Nephron progenitor cell (in vitro differentiated cells): ENCODE results near the gene RNU11.
"Not testable (repeated sequence)": the region's sequence is repeated elsewhere in the genome, so short reads cannot be mapped to it uniquely, and the experiment has no call there.

Experiments used
- DNase-seq: peaks from one replicate; pipeline ENCODE4 v3.0.0; 2021
- H3K27ac Mint-ChIP-seq: 2 replicates; pipeline ENCODE4 v1.8.0; 2021; ENCODE audit warnings: mild to moderate bottlenecking, moderate library complexity, mixed read lengths
- H3K27me3 Mint-ChIP-seq: 2 replicates; pipeline ENCODE4 v1.8.0; 2021; ENCODE audit warnings: mild to moderate bottlenecking, low read depth, mixed read lengths; ENCODE audit not compliant: poor library complexity
- H3K36me3 Mint-ChIP-seq: 2 replicates; pipeline ENCODE4 v1.8.0; 2021; ENCODE audit warnings: low read depth, mixed read lengths
- H3K4me1 Mint-ChIP-seq: 2 replicates; pipeline ENCODE4 v1.8.0; 2021; ENCODE audit warnings: mixed read lengths
- H3K4me3 Mint-ChIP-seq: 2 replicates; pipeline ENCODE4 v1.8.0; 2021; ENCODE audit warnings: mild to moderate bottlenecking, moderate library complexity, mixed read lengths
- H3K9me3 Mint-ChIP-seq: 2 replicates; pipeline ENCODE4 v1.8.0; 2021; ENCODE audit warnings: mild to moderate bottlenecking, moderate library complexity, mixed read lengths
- TF ChIP-seq, protein P1 (sequence below): fragments of 200-600 bp; sonication (generic); IDR thresholded peaks from 2 replicates; pipeline ENCODE4 v1.5.0; 2021; ENCODE audit warnings: antibody characterized with exemption

RNU11 gene

DNA sequence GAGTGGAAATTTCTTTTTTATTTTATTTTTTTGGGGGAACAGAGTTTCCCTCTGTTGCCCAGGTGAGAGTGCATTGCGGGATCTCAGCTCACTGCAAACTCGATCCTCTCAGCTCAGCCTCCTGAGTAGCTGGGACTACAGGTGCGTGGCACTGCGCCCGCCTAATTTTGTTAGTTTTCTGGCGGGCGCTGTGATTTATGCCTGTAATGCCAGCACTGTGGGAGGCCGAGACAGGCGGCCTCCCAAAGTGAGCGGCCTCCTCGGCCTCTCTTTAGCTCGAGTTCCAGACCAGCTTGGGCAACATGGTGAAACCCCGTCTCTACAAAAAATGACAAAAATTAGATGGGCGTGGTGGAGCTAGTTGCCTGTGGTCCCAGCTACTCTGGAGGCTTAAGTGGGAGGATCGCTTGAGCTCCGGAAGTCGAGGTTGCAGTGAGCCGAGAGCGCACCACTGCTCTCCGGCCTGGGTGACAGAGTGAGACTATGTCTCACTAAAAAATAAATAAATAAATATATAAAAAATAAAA is 22.9 kb downstream of the RNU11 start:
- TF ChIP-seq, protein P1, sequence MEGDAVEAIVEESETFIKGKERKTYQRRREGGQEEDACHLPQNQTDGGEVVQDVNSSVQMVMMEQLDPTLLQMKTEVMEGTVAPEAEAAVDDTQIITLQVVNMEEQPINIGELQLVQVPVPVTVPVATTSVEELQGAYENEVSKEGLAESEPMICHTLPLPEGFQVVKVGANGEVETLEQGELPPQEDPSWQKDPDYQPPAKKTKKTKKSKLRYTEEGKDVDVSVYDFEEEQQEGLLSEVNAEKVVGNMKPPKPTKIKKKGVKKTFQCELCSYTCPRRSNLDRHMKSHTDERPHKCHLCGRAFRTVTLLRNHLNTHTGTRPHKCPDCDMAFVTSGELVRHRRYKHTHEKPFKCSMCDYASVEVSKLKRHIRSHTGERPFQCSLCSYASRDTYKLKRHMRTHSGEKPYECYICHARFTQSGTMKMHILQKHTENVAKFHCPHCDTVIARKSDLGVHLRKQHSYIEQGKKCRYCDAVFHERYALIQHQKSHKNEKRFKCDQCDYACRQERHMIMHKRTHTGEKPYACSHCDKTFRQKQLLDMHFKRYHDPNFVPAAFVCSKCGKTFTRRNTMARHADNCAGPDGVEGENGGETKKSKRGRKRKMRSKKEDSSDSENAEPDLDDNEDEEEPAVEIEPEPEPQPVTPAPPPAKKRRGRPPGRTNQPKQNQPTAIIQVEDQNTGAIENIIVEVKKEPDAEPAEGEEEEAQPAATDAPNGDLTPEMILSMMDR, result no peak
- Mint-ChIP-seq H3K4me1 (peaks cover 21% of the 10 kb centered on the region), H3K36me3 (peaks cover 10% of the 10 kb centered on the region), H3K27ac (no peak overlapping the region), H3K27me3 (peaks cover under 1% of the 10 kb centered on the region), H3K4me3 (no peak overlapping the region), H3K9me3 (no peaks in the 10 kb centered on the region)
- DNase-seq, result no peak

DNA sequence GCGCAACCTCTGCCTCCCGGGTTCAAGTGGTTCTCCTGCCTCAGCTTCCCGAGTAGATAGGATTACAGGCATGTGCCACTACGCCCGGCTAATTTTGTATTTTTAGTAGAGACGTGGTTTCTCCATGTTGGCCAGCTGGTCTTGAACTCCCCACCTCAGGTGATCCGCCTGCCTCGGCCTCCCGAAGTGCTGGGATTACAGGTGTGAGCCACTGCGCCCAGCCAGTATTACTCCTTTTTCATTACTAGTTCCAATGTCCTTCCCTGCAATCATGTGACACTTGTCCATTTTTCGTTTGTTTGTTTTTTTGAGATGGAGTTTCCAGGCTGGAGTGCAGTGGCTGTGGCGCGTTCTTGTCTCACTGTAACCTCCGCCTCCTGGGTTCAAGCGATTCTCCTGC is 24.6 kb downstream of the RNU11 start:
- not testable (repeated sequence) for H3K27me3 Mint-ChIP-seq, H3K9me3 Mint-ChIP-seq, DNase-seq, H3K36me3 Mint-ChIP-seq, H3K4me3 Mint-ChIP-seq
- Mint-ChIP-seq H3K27ac (peak overlapping the region; percentile 28), H3K4me1 (peaks cover 19% of the 10 kb centered on the region)

DNA sequence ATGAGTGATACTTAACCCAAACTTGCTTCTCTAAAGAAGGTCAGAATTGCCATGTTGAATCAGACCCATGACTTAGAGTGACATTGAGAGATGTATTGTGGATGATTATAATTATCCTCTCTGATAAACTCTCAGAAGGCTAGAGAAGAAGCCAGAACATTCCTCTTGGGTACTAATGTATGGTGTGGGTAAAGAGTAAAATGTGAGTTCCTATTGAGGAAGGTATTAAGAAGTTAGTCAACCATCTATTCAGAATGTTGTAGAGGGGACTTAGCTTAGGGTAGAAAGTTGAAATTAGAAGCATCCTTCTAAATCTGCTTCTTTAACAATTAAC is 27.5 kb downstream of the RNU11 start:
- Mint-ChIP-seq H3K4me3 (no peak overlapping the region), H3K27ac (no peak overlapping the region), H3K27me3 (no peaks in the 10 kb centered on the region)

DNA sequence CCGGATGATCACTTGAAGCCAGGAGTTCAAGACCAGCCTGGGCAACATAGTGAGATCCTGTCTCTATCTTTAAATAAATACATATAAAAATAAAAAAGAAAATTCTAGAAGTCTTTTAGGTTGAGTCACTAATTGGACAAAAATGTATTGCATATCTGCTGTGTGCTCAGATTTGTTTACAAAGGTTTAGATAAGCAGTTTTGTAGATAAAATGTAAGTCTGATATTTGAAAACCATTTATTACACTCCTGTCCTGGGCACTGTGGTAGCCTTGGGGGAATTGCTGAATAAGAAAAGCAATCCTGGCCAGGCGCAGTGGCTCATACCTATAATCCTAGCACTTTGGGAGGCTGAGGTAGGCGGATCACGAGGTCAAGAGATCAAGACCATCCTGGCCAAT is 31.8 kb downstream of the RNU11 start:
- H3K4me3 Mint-ChIP-seq, result no peak overlapping the region
- DNase-seq, result no peak
- peaks cover 38% of the 10 kb centered on the region for H3K36me3 Mint-ChIP-seq
- no peak overlapping the region for H3K27ac Mint-ChIP-seq
- no peaks in the 10 kb centered on the region for H3K27me3 Mint-ChIP-seq
- H3K4me1 Mint-ChIP-seq, result peaks cover 5% of the 10 kb centered on the region
- TF ChIP-seq, protein P1, result no peak
- H3K9me3 Mint-ChIP-seq, result no peaks in the 10 kb centered on the region

More for the DNA sequence above, 27.5 kb downstream of the RNU11 start:
- TF ChIP-seq, protein P1, result no peak
- H3K9me3 Mint-ChIP-seq, result no peaks in the 10 kb centered on the region
- peaks cover 3% of the 10 kb centered on the region for H3K4me1 Mint-ChIP-seq
- DNase-seq, result no peak
- peaks cover 12% of the 10 kb centered on the region for H3K36me3 Mint-ChIP-seq

DNA sequence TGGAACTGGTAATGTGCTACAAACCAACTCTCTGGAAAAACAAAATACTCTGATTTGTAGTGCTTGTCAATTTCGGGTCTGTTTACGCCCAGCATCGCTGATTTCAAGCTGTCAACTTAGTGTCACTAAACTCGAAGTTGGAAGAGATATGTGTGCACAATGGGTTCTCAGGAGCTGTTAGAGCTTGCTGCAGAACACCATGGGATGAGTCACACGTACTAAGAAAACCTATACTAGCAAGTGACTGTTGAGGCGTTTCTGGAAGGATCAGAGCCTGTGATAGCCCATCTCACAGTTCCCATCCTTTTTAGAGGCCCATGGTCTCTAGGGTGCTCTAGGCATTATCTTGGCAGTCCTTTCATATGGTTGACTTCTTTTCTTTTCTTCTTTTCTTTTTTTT is 34.4 kb downstream of the RNU11 start:
- H3K4me3 Mint-ChIP-seq, result no peak overlapping the region
- H3K4me1 Mint-ChIP-seq, result peaks cover 5% of the 10 kb centered on the region
- H3K27ac Mint-ChIP-seq, result no peak overlapping the region
- no peaks in the 10 kb centered on the region for H3K27me3 Mint-ChIP-seq
- H3K36me3 Mint-ChIP-seq, result peaks cover 48% of the 10 kb centered on the region
- no peak for DNase-seq
- H3K9me3 Mint-ChIP-seq, result no peaks in the 10 kb centered on the region
- TF ChIP-seq, protein P1, result no peak

DNA sequence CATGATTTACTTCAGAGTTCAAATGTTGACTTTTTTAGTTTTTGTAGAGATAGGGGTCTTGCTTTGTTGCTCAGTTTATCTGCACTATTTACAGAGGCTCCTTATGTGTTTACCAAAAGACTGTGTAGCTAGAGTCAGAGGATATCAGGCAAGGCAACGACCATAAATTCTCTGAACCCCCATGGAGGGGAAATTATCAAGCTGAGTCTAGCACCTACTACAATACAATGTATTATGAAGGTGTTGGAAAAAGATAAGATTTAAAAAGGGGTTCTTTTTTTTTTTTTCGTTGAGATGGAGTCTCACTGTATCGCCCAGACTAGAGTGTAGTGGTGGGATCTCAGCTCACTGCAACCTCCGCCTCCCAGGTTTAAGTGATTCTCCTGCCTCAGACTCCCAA is 36.5 kb downstream of the RNU11 start:
- Mint-ChIP-seq H3K4me1 (peaks cover 5% of the 10 kb centered on the region), H3K9me3 (no peaks in the 10 kb centered on the region), H3K27ac (peak overlapping the region; percentile 64), H3K27me3 (no peaks in the 10 kb centered on the region), H3K4me3 (no peak overlapping the region), H3K36me3 (peaks cover 59% of the 10 kb centered on the region)
- DNase-seq, result no peak
- TF ChIP-seq, protein P1, result no peak

DNA sequence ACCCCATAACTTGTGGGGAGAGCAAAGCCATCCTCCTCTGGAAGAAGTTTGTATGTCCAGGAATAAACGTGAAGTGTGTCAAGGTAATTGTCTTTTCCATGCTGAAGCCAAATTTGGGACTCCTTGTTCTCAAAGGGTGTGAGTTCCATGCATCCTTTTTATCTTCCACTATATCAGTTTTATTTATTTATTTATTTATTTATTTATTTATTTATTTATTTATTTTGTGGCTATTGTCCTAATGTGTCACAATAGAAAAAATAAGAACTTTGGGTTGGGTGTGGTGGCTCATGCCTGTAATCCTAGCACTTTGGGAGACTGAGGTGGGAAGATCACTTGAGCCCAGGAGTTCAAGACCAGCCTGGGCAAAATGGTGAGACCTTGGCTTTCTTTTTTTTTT is 43.2 kb downstream of the RNU11 start:
- not testable (repeated sequence) for H3K9me3 Mint-ChIP-seq, H3K27ac Mint-ChIP-seq, H3K4me3 Mint-ChIP-seq, H3K4me1 Mint-ChIP-seq, DNase-seq, H3K27me3 Mint-ChIP-seq
- H3K36me3 Mint-ChIP-seq, result peaks cover 58% of the 10 kb centered on the region
